Heart left ventricle (tissue), 13 donors: ENCODE measurements around the gene FLNB.

Source experiments
- POLR2A ChIP-seq, 2 donors: fragments of 450-650 bp; IDR thresholded peaks; one replicate each; pipeline ENCODE4 v1.6.1; 2017; ENCODE audit warnings: antibody characterized with exemption in 2 of 2, mild to moderate bottlenecking in 2 of 2, moderate library complexity in 2 of 2
- TF ChIP-seq, protein P1 (sequence below), 12 donors: fragments of 200-600 bp; sonication (generic) in 4 of 12; IDR thresholded peaks; one replicate each; pipeline versions ENCODE4 v1.5.0 to v1.8.0; 2018 to 2022; ENCODE audit warnings: antibody characterized with exemption in 12 of 12, mild to moderate bottlenecking in 5 of 12
- donor health status: ischemic (EF 13 %, LVEDD 7.1; RV severe dilation, severe dysfunction).
- donor health status: DM: no; HTN: yes; CAD: no.
- donor health status: DM: no; HTN: no; CAD: no.
- donor health status: ischemic (EF 25% LVEDD 6.9; RV normal size, moderate dysfunction).
- donor health status: ischemic (EF 25% LVEDD 5.7; RV mildly dilated, moderate dysfunction).
- donor health status: ischemic (EF 35%, LVEDD 5.7; RV mildly dilated, moderate dysfunction).
- donor health status: nonischemic (EF 11% LVEDD 7.7; RV severe dilation, severe dysfunction).
- donor health status: DM: yes; HTN: yes; CAD: no.
- donor health status: PGD.
- donor health status: ischemic (EF 29% LVEDD 5.4; RV normal size, mild dysfunction).
- donor health status: nonischemic (EF 23%, LVEDD 6.1; RV moderate dilation, normal function).

DNA sequence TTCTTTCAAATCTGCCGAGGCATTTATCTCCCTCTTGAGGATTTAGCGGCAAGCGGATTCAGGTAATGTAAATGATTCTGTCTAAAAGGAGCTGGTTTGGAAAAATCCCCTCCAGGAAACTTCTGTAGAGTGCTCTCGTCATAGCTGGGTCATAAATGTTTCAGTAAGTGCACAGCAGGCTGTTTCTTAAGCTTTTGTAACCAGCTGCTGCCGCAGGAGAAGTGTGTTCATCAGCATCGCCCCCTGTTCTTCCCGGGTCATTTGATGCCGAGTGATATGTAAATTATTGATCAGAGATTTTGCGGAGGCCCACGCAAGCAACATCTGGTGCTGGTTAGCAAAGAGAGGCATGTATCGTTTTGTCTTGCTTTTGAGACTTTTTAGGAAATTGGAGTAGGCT lies 149.5 kb downstream of the FLNB start:
- TF ChIP-seq, protein P1, sequence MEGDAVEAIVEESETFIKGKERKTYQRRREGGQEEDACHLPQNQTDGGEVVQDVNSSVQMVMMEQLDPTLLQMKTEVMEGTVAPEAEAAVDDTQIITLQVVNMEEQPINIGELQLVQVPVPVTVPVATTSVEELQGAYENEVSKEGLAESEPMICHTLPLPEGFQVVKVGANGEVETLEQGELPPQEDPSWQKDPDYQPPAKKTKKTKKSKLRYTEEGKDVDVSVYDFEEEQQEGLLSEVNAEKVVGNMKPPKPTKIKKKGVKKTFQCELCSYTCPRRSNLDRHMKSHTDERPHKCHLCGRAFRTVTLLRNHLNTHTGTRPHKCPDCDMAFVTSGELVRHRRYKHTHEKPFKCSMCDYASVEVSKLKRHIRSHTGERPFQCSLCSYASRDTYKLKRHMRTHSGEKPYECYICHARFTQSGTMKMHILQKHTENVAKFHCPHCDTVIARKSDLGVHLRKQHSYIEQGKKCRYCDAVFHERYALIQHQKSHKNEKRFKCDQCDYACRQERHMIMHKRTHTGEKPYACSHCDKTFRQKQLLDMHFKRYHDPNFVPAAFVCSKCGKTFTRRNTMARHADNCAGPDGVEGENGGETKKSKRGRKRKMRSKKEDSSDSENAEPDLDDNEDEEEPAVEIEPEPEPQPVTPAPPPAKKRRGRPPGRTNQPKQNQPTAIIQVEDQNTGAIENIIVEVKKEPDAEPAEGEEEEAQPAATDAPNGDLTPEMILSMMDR (IDR thresholded peaks at IDR 0.05), result no peak
- no peak for TF ChIP-seq POLR2A (IDR thresholded peaks at IDR 0.05)
